Stimulated activated CD8-positive, alpha-beta memory T cell treated with anti-CD3 and anti-CD28 coated beads, Interleukin-15, amount 100 ng/mL, for 24 hours (primary cell): Measurements from ENCODE around the gene LGI1.

Experiments
- DNase-seq: peaks from one replicate; pipeline ENCODE4 v3.0.0-alpha.2; 2020; ENCODE audit warnings: low read depth

LGI1 gene

DNA sequence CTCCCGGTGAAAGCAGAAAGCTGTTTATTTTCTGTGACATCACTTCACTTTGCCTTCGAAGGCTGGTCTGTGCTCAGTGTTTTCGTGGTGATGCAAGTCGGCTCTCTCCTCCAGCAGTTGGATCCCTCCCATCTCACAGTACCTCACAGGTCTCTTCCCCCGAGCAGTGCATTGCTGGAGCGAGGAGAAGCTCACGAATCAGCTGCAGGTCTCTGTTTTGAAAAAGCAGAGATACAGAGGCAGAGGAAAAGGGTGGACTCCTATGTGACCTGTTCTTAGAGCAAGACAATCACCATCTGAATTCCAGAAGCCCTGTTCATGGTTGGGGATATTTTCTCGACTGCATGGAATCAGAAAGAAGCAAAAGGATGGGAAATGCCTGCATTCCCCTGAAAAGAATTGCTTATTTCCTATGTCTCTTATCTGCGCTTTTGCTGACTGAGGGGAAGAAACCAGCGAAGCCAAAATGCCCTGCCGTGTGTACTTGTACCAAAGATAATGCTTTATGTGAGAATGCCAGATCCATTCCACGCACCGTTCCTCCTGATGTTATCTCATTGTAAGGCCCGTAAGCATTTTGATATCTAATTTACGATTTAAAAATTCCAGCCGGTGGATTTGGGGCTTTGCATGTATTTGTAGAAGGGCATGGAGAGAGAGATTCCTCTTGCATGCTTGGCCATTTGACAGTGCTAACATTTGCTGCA, at the start of gene LGI1:
Gene LGI1 (plus strand): TSS at position 136 of the 707 bp plus-strand sequence. CDS start 209 bp downstream, at position 345.
- no peak for DNase-seq

DNA sequence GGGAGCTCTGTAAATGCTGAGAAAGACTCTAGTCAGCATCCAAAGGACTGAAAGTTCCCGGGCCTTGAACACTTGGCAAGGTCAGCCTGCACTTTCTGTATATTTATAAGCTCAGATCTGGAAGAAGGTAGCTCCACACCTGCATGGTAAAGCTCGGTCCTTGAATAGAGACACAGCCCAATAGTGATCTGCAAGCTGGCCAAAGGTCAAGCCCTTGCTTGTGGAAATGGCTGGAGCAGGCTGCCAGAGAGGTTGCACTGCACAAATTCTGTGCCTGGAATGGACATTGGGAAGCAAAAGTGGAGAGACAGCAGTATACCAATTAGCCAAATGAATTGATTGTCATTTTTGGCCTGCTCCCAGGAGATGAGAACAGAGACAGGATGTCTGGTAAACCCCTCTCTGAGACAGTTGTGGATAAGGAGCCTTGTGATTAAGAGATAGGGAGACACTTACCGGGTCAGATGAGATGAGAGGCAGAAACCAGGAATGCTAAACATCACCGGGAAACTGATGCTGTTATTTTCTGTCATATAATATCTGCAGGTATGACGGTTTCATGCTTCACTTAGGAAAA, 47.3 kb upstream of the LGI1 start:
- DNase-seq: no peak

DNA sequence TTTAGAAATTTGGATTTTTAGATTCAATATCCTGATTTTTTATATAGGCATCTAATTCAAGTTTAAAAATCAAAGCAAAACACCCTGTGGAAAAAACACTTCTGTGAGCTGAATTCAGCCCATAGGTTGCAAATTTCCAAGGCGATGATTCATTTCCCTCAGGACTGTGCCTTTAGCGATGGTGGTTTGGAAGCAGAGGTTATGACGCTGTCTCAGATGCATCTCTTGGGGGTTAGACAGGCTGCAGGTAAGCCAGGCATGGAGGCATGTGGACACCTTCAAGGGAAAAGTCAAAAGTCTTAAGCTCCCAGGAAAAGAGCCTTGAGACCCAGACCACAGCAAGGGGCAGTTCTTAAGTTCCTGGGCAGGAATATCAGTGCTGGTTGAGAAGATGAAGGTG, 45.8 kb upstream of the LGI1 start:
- no peak for DNase-seq

- DNase-seq: no peak
Observed at GRCh38 chr10:93712593-93712992, 45.1 kb upstream of the LGI1 start.

- DNase-seq: no peak
Observed at GRCh38 chr10:93715345-93715744, 42.4 kb upstream of the LGI1 start.

DNA sequence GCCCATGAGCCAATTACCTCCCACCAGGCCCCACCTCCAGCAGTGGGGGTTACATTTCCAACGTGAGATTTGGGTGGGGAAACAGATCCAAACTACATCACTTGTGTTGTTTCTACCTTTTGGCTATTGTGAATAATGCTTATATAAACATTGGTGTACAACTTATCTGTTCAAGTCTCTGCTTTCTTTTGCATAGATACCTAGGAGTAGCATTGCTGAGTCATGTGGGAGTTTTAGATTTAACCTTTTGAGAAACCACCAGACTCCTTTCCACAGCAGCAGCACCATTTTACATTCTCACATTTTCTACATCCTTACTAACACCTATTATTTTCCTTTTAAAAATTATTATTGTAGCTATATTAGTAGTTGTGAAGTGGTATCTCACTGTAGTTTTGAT, 41.0 kb upstream of the LGI1 start:
- DNase-seq: no peak

- no peak for DNase-seq
Observed at GRCh38 chr10:93718937-93719725, 38.6 kb upstream of the LGI1 start.

- no peak for DNase-seq
Observed at GRCh38 chr10:93719901-93720300, 37.8 kb upstream of the LGI1 start.

DNA sequence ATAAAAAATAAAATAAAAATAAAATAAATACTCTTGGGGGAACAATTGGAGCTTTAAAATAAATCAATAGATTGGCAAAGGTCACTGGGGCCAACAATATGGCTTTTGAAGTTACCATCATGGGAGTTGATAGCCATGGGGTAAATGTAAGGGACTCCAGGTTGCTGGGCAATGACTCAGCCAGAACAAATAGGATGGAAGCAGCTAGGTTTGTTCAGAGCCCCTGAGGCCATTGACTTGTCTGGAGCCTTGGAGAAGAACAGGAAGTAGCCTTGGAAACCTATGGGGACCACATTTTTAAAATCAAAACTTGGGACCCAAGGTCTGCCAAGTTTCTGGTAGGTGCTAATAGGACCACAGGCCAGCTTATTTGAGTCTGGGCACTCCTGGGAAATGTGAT, 35.2 kb upstream of the LGI1 start:
- no peak for DNase-seq

DNA sequence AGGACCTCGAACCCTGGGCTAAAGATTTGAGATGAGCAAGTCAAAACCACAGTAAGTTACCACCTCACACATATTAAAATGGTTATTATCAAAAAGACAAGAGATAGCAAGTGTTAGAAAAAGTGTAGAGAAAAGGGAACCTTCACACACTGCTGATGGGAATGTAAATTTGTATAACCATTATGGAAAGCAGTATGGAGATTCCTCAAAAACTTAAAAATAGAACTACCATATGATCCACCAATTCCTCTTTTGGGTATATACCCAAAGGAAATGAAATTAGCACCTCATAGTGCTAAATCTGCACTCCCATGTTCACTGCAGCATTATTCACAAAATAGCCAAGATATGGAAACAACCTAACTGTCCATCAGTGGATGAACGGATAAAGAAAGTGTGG, 34.6 kb upstream of the LGI1 start:
- no peak for DNase-seq

DNA sequence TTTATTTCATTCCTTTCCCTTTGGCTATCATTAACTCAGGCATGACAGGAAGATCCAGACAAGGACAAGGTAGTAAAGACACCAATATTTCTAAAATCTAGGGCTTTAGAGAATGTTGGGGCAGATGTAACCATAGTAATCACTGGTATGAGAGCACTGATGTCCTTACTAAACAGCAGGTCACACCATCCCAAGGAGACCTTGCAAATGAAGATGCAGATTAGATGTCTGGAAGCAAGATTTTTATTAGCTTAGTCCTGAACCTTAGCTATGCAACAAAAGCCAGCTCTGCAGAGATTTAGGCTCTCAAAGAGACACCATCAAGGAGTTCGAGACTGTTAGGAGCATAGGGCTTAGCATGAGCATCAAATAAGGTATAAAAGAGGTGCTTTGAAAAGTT, 31.7 kb upstream of the LGI1 start:
- no peak for DNase-seq

DNA sequence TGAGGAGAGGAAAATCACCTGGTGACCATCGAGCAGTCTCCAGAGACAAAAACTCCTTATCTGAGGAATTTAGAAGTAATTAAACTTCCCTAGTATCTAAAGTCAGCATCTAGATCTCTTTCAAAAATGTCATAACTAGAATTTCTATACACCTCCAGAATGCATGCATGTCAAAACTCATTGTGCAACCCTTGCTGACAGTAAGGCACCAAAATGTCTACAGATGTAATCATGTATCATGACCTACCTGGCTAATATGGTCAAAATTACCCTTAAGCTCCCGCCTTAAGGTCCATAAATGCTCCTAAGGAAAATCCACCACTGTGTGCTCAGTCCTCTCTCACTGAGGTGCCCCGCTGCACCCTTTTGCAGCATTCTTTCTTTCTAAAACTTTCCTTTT, 16.4 kb upstream of the LGI1 start:
- no peak for DNase-seq

- DNase-seq: no peak
Observed at GRCh38 chr10:93742633-93743349, 14.9 kb upstream of the LGI1 start.

- DNase-seq: no peak
Observed at GRCh38 chr10:93745408-93746065, 12.2 kb upstream of the LGI1 start.

- no peak for DNase-seq
Observed at GRCh38 chr10:93746844-93747284, 10.9 kb upstream of the LGI1 start.

DNA sequence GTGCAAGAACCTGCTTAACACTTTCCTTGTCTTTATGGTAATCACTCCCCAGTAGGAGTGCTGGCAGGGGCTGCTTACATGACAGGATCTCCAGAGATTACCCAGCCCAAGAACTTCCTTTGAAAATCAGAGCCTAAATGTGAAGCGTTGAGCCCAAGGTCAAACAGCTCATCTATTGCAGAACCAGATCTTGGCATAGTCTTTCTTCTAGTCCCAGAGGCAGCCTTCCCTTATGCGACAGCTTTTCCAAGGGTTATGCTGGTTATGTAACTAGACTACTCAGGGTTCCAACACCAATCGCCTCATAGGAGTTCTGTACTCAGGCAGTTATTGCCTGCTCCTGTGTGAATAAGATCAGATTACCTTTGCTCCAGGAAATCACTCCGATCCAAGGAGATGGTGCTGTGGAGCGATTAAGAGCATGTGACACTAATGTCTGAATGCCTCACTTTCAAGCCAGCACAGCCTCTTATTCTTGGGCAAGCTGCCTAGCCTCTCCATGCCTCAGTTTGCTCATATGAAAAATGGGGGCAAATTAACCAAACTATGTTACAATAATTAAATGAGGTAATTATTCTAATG, 8.4 kb upstream of the LGI1 start:
- no peak for DNase-seq

GRCh38 chr10:93751124-93751523, 6.6 kb upstream of the LGI1 start:
- no peak for DNase-seq

- DNase-seq: no peak
Observed at GRCh38 chr10:93751832-93752231, 5.9 kb upstream of the LGI1 start.

DNA sequence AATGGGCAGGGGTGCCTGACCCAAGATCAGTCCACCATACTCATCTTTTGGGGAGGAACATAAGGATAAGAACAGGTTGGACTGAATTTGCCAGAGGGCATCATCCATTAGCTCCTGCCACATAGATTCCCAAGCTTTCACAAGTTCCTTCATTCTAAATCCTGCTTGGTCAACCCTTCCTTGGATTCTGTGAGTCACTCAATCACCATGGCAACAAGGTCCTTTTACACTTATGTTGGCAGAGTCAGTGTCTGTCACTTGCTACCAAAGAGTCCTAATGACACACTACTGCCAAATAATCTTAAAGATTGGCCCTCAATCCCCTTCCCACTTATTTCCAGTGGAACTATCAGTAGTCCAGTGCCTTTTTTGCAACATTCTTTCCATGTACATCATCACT, 5.0 kb upstream of the LGI1 start:
- DNase-seq: no peak

GRCh38 chr10:93753621-93754250, 4.0 kb upstream of the LGI1 start:
- DNase-seq: no peak

GRCh38 chr10:93754761-93755160, 3.0 kb upstream of the LGI1 start:
- no peak for DNase-seq
